ENCODE measurements around the gene STPG3. TPM values are rescaled to one million over a fixed set of nuclear protein-coding genes. Genes with fewer than 3 reads are reported as not detected.

Gene STPG3
- total RNA-seq, 1 donor from 2014 or later = 0.58 TPM

DNA sequence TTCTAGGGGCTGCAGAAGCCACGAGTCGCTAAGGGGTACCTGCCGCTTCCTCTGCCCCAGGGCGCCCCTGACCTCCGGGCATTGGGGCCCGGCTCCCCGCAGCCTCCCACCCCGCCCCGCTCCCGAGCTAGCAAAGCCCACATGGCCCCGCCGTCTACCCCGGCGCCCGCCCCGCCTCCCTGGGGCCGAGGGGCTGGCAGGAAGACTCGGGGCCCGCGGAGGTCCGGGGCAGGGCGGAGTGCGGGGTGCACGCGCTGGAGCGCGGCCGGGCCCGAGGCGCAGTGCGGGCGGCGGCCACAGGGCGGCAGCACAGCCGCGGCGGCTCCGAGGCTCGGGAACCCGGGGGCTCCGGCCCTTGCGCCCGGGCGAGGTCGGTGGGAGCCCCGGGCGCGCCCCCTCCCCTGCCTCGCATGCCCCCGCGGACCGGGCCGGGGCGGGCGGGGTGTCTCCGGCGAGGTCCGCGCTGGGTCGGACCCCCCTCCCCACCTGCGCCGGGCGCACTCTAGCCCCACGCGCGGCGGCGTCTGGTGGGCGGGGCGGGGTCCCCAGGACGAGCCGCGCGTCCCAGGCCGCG lies 44.2 kb downstream of the STPG3 start:
- Histone ChIP-seq H3K4me3 (peak overlapping the region; percentile 63), H3K4me1 (peaks cover 58% of the 10 kb centered on the region), H3K27me3 (ENCODE audit: low read depth) (peaks cover 60% of the 10 kb centered on the region), H3K36me3 (no peaks in the 10 kb centered on the region), H3K9me3 (replicated peaks) (peaks cover 6% of the 10 kb centered on the region), H3K27ac (replicated peaks) (peak overlapping the region; percentile 92)
- DNase-seq = no peak
- TF ChIP-seq, protein P1, sequence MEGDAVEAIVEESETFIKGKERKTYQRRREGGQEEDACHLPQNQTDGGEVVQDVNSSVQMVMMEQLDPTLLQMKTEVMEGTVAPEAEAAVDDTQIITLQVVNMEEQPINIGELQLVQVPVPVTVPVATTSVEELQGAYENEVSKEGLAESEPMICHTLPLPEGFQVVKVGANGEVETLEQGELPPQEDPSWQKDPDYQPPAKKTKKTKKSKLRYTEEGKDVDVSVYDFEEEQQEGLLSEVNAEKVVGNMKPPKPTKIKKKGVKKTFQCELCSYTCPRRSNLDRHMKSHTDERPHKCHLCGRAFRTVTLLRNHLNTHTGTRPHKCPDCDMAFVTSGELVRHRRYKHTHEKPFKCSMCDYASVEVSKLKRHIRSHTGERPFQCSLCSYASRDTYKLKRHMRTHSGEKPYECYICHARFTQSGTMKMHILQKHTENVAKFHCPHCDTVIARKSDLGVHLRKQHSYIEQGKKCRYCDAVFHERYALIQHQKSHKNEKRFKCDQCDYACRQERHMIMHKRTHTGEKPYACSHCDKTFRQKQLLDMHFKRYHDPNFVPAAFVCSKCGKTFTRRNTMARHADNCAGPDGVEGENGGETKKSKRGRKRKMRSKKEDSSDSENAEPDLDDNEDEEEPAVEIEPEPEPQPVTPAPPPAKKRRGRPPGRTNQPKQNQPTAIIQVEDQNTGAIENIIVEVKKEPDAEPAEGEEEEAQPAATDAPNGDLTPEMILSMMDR (IDR thresholded peaks at IDR 0.05; ENCODE audit: borderline replicate concordance) = peak; percentile 77
- intact Hi-C loops (cut with micrococcal nuclease) = loop anchor here (5.0 kb wide), 1 partner anchor 112 kb away; no protein-coding TSS in a partner anchor

DNA sequence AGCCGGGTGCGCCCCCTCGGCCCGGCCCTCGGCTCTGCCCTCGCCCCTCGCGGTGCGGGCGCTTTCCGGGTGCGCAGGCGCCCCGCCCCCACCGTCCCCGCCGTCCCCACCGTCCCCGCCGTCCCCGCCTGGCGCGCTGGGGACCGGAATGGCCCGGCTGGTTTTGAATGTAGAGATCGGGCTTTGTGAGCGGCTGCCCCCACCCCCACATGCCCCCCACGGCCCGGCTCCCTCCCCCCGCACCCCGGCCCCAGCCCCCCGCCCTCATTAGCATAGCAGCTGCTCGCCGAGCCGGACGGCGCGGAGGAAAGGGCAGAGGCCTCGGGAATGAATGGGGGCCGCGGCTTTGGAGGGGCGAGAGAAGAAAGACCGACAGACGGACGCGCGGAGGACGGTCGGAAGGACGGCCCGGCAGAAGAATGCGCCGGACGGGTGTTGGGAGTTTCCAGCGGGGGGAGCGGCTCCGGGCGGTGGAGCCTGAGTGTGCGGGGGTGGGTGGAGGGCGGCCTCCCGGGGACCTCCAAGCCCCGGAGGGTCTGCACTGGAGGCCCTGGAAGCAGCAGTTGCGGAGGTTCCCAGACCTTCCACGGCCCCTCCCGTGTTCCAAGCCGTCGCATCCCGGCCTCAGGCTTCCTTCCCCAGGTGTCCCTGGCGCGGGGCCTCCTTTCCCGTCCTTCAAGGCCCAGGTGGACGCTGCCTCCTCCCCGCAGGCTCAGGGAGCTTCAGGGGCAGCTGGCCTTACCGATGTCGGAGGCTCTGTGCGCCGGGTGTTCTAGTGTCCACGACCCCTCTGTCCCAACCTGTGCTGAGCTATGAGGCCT lies 45.0 kb downstream of the STPG3 start:
- DNase-seq = no peak
- Histone ChIP-seq H3K4me3 (peak overlapping the region; percentile 63), H3K36me3 (no peaks in the 10 kb centered on the region), H3K9me3 (replicated peaks) (peaks cover 6% of the 10 kb centered on the region), H3K27me3 (ENCODE audit: low read depth) (peaks cover 62% of the 10 kb centered on the region), H3K4me1 (peaks cover 65% of the 10 kb centered on the region), H3K27ac (replicated peaks) (peak overlapping the region; percentile 92)
- intact Hi-C loops (cut with micrococcal nuclease) = loop anchor here (5.0 kb wide), 1 partner anchor 111 kb away; no protein-coding TSS in a partner anchor
- TF ChIP-seq, protein P1 (IDR thresholded peaks at IDR 0.05; ENCODE audit: borderline replicate concordance) = no peak

DNA sequence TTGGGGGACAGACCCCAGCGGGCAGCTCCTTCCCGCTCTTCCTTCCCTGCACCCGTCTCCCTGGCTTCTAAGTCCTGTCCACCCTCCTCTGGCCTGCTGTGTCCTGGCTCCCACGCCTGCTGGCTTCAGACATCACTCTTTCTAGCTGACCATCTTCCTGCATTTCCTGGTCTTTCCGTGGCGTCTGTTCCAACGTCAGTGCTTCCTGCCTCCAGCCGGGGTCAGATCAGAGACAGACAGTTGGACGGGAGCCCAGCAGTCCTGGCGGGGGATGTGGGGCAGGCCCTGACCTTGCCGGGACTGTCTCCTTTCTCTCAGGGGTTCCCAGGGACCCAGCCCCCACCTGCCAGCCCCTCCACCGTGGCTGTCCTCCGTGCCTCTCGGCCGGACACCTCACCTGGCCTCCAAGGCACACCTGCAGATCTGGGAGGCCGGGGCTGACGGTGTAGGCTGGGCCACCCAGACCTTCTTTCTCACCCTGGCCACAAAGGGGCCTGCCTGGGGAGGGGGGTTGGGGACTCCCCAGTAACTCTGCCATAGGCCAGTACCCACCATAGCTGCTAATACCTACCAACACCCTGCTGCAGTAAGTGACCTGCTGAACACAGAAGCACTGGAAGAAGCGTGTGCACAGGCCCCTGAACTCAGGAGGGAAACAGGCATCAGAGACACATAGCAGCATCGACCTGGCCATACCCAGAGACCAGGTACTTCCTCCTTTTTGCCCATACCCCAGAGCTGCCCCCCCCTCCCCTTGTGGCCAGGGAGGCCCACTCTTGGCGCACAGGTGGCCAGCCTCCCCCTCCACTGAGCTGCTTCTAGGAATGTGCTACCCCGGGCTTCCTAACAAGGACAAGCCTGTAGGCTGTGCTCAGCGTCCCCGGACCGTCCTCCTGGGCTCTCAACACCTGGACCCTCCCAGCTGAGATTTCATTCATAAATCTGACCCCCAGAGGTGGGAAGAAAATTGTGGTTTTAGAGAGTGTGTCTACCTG lies 45.9 kb downstream of the STPG3 start:
- intact Hi-C loops (cut with micrococcal nuclease) = loop anchor here (5.0 kb wide), 1 partner anchor 110 kb away; no protein-coding TSS in a partner anchor
- TF ChIP-seq, protein P1 (IDR thresholded peaks at IDR 0.05; ENCODE audit: borderline replicate concordance) = no peak
- peaks cover 62% of the 10 kb centered on the region for H3K27me3 ChIP-seq (ENCODE audit: low read depth)
- H3K9me3 ChIP-seq (replicated peaks) = peaks cover 6% of the 10 kb centered on the region
- DNase-seq = peak; percentile 73
- peak overlapping the region; percentile 63 for H3K4me3 ChIP-seq
- H3K36me3 ChIP-seq = no peaks in the 10 kb centered on the region
- peak overlapping the region; percentile 92 for H3K27ac ChIP-seq (replicated peaks)
- H3K4me1 ChIP-seq = peaks cover 70% of the 10 kb centered on the region

DNA sequence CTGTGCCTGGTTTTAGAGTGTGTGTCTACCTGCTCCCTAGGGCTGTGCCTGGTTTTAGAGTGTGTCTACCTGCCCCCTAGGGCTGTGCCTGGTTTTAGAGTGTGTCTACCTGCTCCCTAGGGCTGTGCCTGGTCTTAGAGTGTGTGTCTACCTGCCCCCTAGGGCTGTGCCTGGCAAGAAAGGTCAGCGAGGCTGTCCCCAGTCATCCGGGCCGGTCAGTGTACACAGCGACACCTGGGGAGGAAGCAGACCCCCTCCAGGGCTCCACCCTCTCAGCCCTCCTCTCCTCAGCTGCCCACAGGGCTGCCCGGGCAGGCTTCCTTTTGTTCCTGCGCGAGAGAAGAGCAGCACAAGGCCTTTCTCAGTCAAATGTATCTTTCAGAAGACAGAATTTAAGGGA lies 46.9 kb downstream of the STPG3 start:
- no peak for DNase-seq
- Histone ChIP-seq H3K4me1 (peaks cover 77% of the 10 kb centered on the region), H3K36me3 (no peaks in the 10 kb centered on the region), H3K9me3 (replicated peaks) (peaks cover 6% of the 10 kb centered on the region), H3K27ac (replicated peaks) (peak overlapping the region; percentile 92), H3K4me3 (peak overlapping the region; percentile 80), H3K27me3 (ENCODE audit: low read depth) (peaks cover 62% of the 10 kb centered on the region)
- intact Hi-C loops (cut with micrococcal nuclease) = loop anchor here (5.0 kb wide), 1 partner anchor 109 kb away; no protein-coding TSS in a partner anchor
- TF ChIP-seq, protein P1 (IDR thresholded peaks at IDR 0.05; ENCODE audit: borderline replicate concordance) = no peak
